DOHH2 (cell line): ENCODE results near the gene CD209.

Experiments used
- EZH2phosphoT487 ChIP-seq: fragments of 200-600 bp; sonication (generic); IDR thresholded peaks from 2 replicates; pipeline ENCODE4 v1.6.1; 2017; ENCODE audit warnings: borderline replicate concordance, mild to moderate bottlenecking, antibody characterized with exemption, low read length, moderate library complexity, mixed read lengths
- TF ChIP-seq, protein P1 (sequence below): fragments of 200-600 bp; sonication (generic); IDR thresholded peaks from one replicate; pipeline ENCODE4 v1.5.1; 2014; ENCODE audit warnings: antibody characterized with exemption, mild to moderate bottlenecking, low read depth, low read length; ENCODE audit not compliant: poor library complexity, severe bottlenecking

- no peak for TF ChIP-seq EZH2phosphoT487
- TF ChIP-seq, protein P1, sequence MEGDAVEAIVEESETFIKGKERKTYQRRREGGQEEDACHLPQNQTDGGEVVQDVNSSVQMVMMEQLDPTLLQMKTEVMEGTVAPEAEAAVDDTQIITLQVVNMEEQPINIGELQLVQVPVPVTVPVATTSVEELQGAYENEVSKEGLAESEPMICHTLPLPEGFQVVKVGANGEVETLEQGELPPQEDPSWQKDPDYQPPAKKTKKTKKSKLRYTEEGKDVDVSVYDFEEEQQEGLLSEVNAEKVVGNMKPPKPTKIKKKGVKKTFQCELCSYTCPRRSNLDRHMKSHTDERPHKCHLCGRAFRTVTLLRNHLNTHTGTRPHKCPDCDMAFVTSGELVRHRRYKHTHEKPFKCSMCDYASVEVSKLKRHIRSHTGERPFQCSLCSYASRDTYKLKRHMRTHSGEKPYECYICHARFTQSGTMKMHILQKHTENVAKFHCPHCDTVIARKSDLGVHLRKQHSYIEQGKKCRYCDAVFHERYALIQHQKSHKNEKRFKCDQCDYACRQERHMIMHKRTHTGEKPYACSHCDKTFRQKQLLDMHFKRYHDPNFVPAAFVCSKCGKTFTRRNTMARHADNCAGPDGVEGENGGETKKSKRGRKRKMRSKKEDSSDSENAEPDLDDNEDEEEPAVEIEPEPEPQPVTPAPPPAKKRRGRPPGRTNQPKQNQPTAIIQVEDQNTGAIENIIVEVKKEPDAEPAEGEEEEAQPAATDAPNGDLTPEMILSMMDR, result no peak
Observed at GRCh38 chr19:7704280-7705060, 42.9 kb downstream of the CD209 start.
